ENCODE data around the gene ZBED1. TPM values are rescaled to one million over a fixed set of nuclear protein-coding genes. Genes with fewer than 3 reads are reported as not detected.
"Not testable (repeated sequence)": the region's sequence is repeated elsewhere in the genome, so short reads cannot be mapped to it uniquely, and the experiment has no call there.

The ZBED1 gene
- total and polyA plus RNA-seq, 7 donors: 18.6 to 67.9 (median 37.6) TPM

DNA sequence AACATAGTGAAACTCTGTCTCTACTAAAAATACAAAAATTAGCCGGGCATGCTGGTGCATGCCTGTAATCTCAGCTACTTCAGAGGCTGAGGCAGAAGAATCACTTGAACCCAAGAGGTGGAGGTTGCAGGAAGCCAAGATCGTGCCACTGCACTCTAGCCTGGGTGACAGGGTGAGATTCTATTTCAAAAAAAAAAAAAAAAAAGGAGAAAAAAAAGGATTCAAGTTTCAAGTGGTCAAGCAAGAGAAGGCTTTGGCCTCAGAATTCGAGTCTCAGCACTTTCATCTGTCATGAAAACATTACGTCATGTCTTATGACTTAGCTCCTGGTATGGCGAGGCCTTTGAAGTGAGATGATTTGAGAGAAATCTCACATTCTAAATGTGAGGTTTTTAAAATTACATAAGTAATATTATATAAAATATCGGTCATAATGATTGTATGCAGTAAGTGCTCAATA is 21.2 kb upstream of the ZBED1 start:
- intact Hi-C loops (cut with DNase I): no loop called here
- WGBS, 3 donors: 68 to 73% (median 72%) methylated on average over 6 of the region's 6 CpGs
- Histone ChIP-seq H3K27ac (no peak overlapping the region), H3K36me3 (ENCODE audit: insufficient read depth in 1 of 2, low read depth in 1 of 2) (no peaks in the 10 kb centered on the region), H3K9me3 (no peaks in the 10 kb centered on the region), H3K4me3 (no peak overlapping the region), H3K27me3 (ENCODE audit: insufficient read depth in 3 of 3, low read length in 2 of 3) (peaks cover 0 to 5% (median 3%) of the 10 kb centered on the region in 3 donors), H3K4me1 (no peaks in the 10 kb centered on the region)
- TF ChIP-seq, protein P1, sequence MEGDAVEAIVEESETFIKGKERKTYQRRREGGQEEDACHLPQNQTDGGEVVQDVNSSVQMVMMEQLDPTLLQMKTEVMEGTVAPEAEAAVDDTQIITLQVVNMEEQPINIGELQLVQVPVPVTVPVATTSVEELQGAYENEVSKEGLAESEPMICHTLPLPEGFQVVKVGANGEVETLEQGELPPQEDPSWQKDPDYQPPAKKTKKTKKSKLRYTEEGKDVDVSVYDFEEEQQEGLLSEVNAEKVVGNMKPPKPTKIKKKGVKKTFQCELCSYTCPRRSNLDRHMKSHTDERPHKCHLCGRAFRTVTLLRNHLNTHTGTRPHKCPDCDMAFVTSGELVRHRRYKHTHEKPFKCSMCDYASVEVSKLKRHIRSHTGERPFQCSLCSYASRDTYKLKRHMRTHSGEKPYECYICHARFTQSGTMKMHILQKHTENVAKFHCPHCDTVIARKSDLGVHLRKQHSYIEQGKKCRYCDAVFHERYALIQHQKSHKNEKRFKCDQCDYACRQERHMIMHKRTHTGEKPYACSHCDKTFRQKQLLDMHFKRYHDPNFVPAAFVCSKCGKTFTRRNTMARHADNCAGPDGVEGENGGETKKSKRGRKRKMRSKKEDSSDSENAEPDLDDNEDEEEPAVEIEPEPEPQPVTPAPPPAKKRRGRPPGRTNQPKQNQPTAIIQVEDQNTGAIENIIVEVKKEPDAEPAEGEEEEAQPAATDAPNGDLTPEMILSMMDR (IDR thresholded peaks at IDR 0.05): no peak
- DNase-seq (no peak), ATAC-seq (no peak)

DNA sequence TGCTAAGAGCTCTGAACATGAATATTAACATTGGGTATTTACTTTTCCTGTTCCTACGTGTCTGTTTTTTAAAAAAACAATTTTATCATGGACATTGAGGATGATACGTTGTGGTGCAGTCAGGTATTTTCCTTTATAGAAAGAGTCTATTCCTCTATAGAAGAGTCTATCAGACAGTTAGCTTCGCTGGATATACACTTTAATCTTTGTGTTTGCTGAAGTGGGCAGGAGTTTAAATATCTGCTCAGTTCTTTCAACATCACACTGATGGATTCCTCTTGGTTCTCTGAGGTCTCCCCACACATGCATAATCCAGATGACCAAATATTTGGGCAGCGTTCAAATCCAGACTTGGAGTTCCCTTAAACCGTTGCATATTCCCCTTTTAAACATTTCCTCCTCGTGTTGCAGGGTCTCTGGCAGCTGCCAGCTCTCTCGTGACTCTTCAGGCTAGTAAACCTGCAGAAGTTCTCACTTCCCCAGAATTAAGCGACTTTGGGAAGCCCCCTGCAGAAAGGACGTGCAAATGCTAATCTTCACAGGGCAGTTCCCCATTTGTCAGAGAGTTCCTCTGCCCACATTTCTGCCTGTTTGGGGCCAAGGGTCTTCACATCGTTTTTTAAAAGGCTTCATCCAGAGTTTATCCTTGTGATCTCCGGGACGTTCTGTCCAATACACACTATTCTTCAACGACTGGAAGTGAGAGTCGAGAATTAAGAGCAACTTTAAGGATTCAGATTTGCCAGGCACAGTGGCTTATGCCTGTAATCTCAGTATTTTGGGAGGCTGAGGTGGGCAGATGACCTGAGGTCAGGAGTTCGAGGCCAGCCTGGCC is 20.5 kb upstream of the ZBED1 start:
- DNase-seq (no peak), ATAC-seq (no peak)
- Histone ChIP-seq H3K27ac (no peak overlapping the region), H3K36me3 (ENCODE audit: insufficient read depth in 1 of 2, low read depth in 1 of 2) (no peaks in the 10 kb centered on the region), H3K27me3 (ENCODE audit: insufficient read depth in 3 of 3, low read length in 2 of 3) (no peaks in the 10 kb centered on the region), H3K4me3 (no peak overlapping the region), H3K4me1 (no peaks in the 10 kb centered on the region), H3K9me3 (no peaks in the 10 kb centered on the region)
- intact Hi-C loops (cut with DNase I): no loop called here
- TF ChIP-seq, protein P1 (IDR thresholded peaks at IDR 0.05): no peak
- 42 to 45% (median 44%) methylated on average over 15 of the region's 15 CpGs for WGBS, 3 donors

DNA sequence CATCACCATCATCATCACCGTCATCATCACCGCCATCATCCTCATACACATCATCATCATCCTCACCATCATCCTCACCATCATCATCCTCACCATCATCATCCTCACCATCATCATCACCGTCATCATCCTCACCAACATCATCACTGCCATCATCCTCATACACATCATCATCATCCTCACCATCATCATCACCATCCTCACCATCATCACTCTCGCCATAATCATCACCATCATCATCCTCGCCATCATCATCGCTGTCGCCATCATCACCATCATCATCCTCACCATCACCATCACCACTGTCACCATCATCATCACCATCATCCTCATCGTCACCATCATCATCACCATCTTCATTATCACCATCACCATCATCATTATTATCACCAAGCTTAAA is 19.8 kb upstream of the ZBED1 start:
- H3K27me3 ChIP-seq (ENCODE audit: insufficient read depth in 3 of 3, low read length in 2 of 3): no peaks in the 10 kb centered on the region
- H3K4me1 ChIP-seq: no peaks in the 10 kb centered on the region
- no peak overlapping the region for H3K27ac ChIP-seq
- H3K4me3 ChIP-seq: no peak overlapping the region
- WGBS, 3 donors: 96 to 99% (median 97%) methylated on average over 8 of the region's 8 CpGs
- H3K36me3 ChIP-seq (ENCODE audit: insufficient read depth in 1 of 2, low read depth in 1 of 2): no peaks in the 10 kb centered on the region
- intact Hi-C loops (cut with DNase I): no loop called here
- DNase-seq (no peak), ATAC-seq (no peak)
- TF ChIP-seq, protein P1 (IDR thresholded peaks at IDR 0.05): no peak
- H3K9me3 ChIP-seq: no peaks in the 10 kb centered on the region

DNA sequence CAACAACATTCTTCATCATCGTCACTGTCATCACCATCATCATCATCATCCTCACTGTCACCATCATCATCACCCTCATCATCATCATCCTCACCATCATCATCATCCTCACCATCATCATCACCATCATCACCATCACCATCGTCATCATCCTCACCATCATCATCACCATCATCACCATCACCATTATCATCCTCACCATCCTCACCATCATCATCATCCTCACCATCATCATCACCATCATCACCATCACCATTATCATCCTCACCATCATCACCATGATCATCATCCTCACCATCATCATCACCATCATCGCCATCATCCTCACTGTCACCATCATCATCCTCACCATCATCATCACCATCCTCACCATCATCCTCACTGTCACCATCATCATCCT is 18.9 kb upstream of the ZBED1 start:
- H3K36me3 ChIP-seq (ENCODE audit: insufficient read depth in 1 of 2, low read depth in 1 of 2); ATAC-seq; H3K27ac ChIP-seq; H3K4me1 ChIP-seq; intact Hi-C loops (cut with DNase I); DNase-seq; H3K9me3 ChIP-seq; H3K4me3 ChIP-seq; H3K27me3 ChIP-seq (ENCODE audit: insufficient read depth in 3 of 3, low read length in 2 of 3): not testable (repeated sequence)
- WGBS, 3 donors: 42 to 60% (median 54%) methylated on average over 3 of the region's 3 CpGs

DNA sequence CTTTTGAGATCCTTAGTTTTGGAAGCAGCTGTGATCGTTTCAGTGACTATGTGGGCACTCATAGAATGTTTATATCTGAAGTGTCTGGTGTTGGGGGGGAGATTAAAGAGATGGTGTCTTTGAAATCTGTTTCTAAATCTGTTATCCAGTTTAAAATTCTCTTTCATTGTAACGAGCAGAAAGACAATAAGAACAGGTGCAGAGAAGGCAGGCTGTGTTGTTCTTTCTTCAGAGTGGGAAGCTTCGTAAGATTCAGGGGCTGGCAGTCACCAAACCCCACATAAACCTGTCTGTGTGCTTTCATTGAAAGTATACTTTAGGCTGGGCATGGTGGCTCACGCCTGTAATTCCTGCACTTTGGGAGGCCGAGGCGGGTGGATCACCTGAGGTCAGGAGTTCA is 16.3 kb upstream of the ZBED1 start:
- 48 to 56% (median 53%) methylated on average over 6 of the region's 6 CpGs for WGBS, 3 donors
- TF ChIP-seq, protein P1 (IDR thresholded peaks at IDR 0.05): no peak
- Histone ChIP-seq H3K27ac (no peak overlapping the region), H3K4me1 (no peaks in the 10 kb centered on the region), H3K36me3 (ENCODE audit: insufficient read depth in 1 of 2, low read depth in 1 of 2) (no peaks in the 10 kb centered on the region), H3K9me3 (no peaks in the 10 kb centered on the region), H3K4me3 (no peak overlapping the region), H3K27me3 (ENCODE audit: insufficient read depth in 3 of 3, low read length in 2 of 3) (no peaks in the 10 kb centered on the region)
- ATAC-seq (no peak), DNase-seq (no peak)
- intact Hi-C loops (cut with DNase I): no loop called here

Data from psoas muscle (tissue), 8 donors.